T-helper 22 cell (primary cell): ENCODE data around the gene APOBEC3C.
"Not testable (repeated sequence)": the region's sequence is repeated elsewhere in the genome, so short reads cannot be mapped to it uniquely, and the experiment has no call there.

Experiments used
- DNase-seq: peaks from one replicate; pipeline ENCODE4 v3.0.0-alpha.2; 2020; ENCODE audit warnings: low read depth

Gene APOBEC3C

GRCh38 chr22:39066442-39067276 is 52.6 kb downstream of the APOBEC3C start:
- not testable (repeated sequence) for DNase-seq

- DNase-seq, result no peak
Measured at GRCh38 chr22:39068033-39068785, 54.2 kb downstream of the APOBEC3C start.
